ENCODE results near the gene PLCB4. TPM values are rescaled to one million over a fixed set of nuclear protein-coding genes. Genes with fewer than 3 reads are reported as not detected.
A peak's percentile ranks its signal among the peaks of the same experiment; 100 is the strongest.
"Not testable (repeated sequence)": the region's sequence is repeated elsewhere in the genome, so short reads cannot be mapped to it uniquely, and the experiment has no call there.

The PLCB4 gene
- total RNA-seq, 1 donor from 2014 or later: 1.1 TPM

DNA sequence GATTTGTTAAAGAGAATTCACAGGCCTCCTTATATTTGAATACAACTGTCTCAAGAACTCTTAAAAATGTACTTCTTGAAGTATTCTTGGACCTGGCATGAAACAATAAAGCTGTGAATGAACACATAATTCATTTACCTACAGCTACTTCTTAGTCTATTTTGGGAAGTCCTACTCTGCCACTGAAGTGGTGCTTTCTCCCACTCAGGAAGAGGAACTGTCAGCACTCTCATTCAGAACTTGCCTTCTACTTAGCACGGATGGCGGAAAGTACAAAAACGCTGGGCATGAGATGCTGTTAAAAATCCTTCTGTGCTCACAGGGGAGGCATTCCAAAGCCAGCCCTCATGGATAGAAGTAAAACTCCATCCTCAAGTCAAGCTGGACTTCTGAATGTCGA lies 300.7 kb downstream of the PLCB4 start:
- no peak for ATAC-seq

DNA sequence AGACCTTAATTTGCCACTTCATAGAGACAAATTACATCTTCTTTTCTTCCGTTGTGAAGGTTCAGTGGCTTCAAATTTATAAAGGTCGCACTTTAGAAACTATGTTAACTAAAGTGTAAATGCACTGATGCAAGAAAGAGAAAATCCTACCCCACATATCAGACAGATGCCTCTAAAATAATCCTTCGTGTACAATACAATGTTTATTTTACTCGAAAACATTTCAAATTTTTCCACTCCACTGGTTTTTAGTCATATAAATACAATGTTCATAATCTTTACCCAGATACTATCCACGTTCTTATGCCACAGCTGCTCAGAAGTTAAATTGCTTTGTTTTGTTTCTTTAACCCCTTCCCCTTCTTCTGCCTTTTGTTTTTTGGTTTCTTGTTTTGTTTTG lies 305.2 kb downstream of the PLCB4 start:
- ATAC-seq: no peak

DNA sequence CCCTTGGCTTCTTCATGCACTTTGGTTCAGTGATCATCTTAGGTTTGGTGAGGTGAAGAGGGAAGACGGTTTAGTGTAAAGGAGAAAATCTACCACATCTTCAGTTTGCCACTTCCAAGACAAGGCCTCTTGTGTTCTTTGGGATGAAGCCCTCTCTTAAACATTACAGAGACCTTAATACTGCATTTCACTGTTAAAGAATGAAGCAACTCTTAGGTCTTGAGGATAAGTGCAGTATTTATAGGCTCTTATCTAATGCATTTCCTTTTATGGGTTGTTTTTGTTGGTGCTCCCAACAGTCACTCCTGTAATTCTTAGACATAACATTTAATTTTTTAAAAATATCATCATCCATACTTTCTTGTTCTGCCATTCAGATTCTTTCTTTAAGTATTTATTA lies 305.6 kb downstream of the PLCB4 start:
- no peak for ATAC-seq

DNA sequence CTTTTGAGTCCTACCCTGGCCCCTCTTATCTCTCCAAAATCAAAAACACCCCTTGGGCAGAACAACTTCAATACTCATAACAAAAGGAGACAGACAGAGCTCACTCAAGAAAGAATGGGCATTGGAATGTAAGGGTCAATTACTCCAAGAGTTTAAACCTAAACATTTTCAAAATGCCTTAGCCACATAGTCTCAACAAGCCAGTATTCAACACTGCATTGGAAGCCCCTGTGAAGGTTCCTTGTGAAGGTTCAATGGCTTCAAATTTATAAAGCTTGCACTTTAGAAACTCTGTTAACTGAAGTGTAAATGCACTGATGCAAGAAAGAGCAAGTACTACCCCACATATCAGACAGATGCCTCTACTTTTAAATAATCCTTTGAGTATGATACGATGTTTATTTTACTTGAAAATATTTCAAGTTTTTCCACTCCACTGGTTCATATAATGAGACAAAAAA lies 306.4 kb downstream of the PLCB4 start:
- no peak for ATAC-seq

DNA sequence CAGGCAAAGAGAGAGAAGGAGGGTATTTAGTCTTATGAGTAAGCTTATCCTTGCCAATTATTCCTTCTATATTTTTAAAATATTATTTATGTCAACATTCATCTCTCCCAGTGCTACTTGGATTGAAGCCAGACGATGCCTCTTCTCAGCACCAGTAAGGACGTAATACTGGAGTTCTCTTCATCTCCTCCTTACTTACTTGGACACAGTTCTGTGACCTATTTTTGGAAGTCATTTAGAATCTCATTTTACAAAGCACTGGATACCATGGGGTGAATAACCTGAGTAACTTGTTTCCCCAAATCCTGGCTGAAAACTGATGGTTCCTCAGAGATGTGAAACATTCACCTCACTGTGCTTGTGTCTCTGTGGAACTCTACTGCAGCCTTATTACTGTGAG lies 308.1 kb downstream of the PLCB4 start:
- no peak for ATAC-seq

DNA sequence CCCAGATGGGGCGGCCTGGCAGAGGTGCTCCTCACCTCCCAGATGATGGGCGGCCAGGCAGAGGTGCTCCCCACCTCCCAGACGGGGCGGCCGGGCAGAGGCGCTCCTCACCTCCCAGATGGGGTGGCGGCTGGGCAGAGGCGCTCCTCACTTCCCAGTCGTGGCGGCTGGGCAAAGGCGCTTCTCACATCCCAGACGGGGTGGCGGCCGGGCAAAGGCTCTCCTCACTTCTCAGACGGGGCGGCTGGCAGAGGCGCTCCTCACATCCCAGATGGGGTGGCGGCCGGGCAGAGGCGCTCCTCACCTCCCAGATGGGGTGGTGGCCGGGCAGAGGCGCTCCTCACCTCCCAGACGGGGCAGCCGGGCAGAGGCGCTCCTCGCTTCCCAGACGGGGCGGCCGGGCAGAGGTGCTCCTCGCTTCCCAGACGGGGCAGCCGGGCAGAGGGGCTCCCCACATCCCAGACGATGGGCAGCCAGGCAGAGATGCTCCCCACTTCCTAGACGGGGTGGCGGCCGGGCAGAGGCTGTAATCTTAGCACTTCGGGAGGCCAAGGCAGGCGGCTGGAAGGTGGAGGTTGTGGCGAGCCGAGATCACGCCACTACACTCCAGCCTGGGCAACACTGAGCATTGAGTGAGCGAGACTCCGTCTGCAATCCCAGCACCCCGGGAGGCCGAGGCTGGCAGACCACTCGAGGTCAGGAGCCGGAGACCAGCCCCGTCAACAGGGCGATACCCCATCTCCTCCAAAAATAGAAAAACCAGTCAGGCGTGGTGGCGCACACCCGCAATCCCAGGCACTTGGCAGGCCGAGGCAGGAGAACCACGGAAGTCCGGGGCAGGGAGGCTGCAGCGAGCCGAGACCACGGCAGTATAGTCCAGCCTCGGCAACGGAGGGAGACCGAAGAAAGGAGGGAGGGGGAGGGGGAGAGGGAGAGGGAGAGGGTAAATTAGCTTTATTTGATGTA lies 316.7 kb downstream of the PLCB4 start:
- ATAC-seq: not testable (repeated sequence)

DNA sequence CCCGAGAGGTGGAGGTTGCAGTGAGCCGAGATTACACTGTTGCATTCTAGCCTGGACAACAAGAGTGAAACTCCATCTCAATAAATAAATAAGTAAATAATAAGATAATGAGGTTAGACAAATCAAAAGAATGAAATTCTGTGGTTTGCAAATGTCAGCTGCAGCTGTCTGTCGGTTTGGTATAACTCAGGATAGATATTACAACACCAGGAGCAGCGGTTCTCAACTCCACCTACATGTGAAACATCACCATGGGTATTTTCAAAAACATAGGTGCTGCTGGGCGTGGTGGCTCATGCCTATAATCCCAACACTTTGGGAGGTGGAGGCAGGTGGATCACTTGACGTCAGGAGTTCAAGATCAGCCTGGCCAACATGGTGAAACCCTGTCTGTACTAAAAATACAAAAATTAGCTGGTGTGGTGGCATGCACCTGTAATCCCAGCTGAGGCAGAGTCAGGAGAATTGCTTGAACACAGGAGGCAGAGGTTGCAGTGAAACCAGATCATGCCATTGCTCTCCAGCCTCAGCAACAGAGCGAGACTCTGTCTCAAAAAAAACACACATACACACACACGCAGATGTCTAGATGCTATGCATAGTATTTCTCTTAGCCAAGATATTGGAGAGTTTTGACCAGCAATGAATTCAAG lies 319.4 kb downstream of the PLCB4 start:
- no peak for ATAC-seq

DNA sequence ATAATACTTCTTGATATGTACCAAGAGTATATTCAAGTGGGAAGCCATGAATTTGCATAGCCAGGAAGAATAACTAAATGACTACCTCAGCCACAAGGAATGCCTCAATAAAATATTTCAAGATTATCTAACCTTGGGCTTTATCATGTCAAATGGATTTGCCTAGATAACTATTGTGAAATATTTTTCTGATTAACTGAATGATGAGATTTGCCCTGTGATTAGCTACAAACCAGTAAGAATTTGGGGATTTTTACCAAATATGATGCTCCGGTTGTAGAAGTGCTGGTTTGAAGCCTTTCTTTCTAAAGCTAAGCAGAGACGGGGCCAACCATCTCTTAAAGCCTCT lies 319.9 kb downstream of the PLCB4 start:
- ATAC-seq: no peak

DNA sequence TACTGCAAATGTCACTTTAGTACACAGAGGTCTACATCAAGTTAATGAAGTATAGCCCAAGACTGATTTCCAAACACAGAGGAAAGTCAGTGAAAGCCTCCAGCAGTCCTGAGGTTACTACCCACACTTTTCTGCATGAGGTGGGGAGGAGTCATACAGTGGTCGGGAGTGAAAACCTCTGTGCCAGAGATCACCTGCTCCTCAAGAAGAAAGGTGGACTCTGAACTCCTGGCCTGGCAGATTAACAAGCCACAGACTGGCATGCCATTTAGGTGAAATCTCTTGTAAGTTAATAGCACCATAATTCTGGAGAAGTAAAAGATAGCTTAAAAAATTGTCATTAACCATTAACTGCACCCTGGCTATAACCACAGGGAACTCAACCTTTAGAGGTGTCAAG lies 320.5 kb downstream of the PLCB4 start:
- ATAC-seq: no peak

DNA sequence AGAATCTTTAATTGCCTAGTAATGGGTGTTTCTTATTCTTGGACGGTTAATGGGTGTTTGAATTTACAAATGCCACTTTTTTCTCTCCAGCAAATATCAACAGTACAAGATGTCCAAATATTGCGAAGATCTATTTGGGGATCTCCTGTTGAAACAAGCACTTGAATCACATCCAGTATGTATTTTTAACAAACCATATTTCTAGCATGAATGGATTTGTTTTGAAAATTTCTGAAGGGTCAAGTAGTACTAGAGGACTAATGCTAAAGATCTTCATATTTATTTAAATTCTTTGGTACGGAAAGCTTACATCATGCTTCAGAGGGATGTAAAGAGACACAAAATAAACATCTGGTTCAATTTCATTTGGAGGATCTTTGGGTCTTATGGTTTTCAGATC lies 321.6 kb downstream of the PLCB4 start:
- no peak for ATAC-seq

DNA sequence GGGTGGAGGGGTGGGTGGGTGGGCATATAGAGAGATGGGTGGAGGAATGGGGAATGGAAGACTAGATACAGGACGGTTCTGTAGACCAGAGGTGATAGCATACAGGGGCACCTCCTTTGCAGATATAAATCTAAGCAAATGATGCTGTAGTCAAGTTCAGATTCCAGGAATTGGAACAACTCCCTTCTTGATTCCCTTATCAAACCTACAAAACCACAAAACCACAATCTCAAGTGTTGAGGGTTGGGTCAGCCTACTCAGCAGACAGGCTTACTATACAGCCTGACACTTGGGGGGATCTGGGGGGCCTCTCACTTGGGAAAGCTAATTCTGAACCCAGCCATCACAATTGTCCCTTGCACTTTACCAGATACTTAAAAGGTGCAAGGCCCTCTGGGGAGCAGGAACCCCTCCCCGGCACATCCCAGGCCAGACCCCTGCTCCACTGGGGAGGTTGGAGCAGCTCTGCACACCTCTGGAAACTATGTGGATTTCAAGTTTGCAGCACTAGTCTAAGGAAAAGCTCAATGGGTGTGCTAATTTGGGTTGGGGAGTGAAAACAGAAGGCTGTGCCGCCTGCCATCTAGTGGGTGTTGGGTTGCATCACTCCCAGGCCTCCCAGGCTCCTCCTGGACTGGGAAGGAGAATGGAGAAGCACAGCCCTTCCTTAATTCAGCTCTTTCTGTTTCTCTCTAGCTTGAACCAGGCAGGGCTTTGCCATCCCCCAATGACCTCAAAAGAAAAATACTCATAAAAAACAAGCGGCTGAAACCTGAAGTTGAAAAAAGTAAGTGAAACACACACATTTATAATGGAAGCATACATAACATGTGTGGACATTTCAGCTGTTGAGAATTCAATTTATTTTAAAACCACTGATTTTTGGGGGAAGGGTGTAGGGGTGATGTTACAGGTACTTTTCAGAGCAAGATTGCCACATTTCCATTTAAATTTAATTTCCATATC lies 324.3 kb downstream of the PLCB4 start:
- peak; percentile 90 for ATAC-seq

DNA sequence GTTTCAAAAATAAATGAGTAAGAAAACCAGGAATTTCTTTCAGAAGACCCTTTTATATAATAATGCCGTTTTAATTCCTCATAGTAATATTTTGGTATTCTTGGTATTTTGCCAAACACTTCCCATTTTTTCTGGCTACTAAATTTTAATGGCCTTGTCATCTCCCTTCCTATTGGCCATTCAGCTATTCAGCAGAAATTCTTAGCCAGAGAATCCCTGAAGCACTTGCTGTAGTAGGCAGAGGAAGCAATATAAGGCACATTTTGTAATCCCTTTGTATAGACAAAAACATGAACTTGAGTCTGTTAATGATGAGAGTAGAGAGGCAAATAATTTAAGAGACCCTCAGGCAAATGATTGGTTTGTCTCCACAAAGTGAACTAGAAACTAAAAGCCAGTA lies 327.1 kb downstream of the PLCB4 start:
- ATAC-seq: no peak

DNA sequence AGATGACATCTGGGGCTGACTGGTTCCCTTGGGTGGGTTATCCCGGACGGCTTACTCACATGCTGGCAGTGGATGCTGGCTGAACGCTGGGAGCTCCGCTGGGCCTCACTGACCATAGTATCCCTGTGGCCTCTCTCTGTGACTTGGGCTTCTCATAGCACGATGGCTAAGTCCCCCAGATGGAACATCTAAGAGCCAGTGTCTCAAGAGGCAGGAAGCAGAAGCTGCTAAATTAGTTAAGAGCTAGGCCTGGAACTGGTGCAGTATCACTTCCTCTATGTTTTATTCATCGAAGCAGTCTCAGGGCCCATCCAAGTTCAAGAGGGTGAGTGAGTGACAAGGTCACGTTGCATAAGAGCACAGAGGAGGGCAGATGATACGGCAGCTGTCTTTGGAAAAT lies 329.0 kb downstream of the PLCB4 start:
- ATAC-seq: no peak

DNA sequence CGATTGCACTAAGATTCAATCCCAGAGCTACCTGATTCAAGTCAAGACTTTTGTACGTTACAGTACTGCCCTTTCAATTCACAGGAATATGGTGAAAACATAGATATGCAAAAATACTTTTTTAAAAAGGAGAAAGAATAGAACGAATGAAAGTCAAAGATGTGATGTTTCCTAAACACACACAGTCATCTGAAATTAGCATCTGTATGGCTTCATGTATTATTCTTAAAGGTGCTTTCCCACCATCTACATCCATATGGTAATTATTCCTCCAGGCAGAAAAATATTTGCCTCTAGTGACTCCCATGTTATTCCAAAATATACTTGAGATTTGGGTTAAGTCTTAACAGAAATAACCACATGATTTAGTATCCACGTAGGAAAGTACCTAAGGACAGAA lies 330.0 kb downstream of the PLCB4 start:
- no peak for ATAC-seq

DNA sequence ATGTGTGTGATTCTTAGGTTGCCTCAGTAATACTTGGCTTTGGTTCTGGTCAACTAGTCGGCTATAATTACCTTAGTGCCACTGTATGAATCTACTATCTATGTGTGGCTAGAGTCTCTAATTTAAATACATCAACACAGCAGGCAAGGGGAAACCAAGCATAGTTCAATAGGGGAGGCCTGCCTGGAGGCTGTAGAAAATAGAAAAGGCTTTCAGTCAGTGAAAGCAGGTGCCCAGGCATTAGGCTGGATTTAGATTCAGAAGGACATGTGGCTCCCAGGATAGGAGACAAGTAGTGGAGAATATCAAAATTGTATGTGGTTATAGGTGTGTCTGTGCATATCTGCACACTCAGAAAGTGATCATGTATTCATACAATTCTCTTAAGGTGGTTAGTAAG lies 330.4 kb downstream of the PLCB4 start:
- no peak for ATAC-seq

DNA sequence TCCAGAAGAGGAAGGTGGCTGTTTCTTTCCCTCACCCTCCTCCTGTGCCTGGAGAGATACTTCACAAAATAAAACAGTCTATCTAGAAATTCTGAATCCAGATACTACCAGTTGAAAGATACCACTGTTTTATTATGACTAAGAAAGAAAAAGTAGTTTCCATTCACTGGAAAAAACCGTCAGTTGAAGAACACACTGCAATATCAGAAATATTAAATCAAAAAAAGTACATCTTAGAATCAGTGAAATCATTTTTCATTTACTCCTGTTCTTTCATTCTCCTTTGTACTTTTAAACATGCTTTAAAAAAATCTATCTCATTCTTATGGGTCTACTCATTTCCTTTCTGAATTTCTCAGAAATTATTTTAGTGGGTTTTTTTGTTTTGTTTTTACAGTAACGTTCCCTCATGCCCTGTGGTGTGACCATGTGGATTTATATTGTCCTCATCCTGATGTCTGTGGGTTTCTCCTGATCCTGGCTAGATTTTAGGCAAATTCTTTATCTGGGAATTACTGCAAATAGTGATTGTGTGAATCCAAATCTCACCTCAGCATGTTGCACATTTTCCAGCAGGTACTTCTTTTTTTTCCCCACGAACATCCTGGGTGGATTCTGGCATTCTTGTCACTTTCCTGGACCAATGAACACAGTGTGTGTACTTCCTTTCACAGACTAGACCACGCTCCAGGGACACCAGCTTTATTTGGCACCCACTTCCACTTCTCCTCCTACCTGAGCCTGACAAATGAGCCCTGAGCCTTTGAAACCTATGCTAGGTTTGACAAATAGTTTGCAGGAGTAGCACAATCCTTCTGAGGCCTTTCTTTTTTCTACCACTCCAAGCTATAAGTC lies 331.5 kb downstream of the PLCB4 start:
- ATAC-seq: no peak

DNA sequence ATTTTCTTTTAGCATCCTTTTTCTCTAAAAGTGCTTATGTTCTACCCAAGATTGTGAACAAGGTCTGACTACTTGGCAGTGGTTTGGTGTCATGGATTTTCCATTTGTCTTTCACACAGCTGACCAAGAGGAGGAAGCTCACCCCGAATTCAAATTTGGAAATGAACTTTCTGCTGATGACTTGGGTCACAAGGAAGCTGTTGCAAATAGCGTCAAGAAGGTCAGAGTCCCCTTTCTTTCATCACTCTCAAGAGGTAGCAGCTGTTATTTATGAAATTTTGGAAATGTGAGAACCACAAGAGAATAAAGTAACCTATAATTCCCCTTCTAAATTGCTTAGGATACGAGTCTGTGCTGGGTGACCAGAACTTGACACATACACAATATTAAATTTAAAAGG lies 332.5 kb downstream of the PLCB4 start:
- ATAC-seq: no peak

DNA sequence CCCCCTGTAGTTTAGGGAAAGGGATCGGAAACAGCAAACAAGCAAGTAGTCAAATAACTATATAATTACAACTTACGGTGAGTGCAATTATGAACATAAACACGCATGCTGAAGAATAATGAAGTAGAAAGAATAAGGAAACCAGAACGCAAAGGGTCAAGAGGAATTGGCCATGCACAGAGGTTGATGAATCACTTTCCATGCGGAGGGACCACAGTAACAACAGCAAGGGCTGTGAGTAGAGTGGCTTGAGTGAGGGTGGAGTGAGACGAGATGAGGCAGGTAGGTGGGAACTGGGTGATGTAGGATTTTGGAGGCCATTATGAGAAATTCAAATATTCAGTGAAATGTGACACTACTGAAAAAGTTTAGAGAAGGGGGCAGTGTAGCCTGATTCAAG lies 333.3 kb downstream of the PLCB4 start:
- ATAC-seq: no peak

DNA sequence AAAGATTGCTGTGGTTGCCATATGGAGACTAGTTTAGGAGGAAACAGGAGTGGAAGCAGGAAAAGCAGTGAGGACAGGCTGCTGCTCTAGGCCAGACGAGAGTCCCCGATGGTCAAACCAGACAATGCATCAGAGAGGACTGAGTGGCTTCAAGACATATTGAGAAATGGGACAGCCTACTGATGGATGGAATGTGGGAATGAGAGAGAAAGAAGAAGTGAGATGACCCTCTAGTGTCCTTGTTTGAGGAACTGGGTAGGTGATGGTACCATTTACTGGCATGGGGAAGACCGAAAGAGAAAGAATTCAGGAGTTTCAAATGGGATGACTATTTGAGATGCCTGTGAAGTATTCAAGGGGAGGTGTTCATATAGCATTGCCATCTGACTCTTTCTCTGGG lies 333.7 kb downstream of the PLCB4 start:
- no peak for ATAC-seq

DNA sequence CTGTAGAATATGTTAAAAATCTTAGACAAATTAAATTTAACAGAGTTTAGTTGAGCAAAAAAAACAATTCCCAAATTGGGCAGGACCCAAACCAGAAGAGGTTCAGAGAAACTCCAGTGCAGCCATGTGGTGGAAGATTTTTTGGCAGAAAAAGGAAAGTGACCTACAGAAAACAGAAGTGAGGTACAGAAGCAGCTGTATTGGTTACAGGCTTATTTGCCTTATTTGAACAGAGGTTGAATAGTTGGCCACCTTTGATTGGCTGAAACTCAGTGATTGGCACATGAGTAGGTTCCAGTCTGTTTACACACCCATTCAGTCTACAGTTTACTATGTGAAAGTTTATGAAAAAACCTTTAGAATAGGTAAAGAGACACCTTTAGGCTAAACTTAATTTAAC lies 334.6 kb downstream of the PLCB4 start:
- no peak for ATAC-seq

DNA sequence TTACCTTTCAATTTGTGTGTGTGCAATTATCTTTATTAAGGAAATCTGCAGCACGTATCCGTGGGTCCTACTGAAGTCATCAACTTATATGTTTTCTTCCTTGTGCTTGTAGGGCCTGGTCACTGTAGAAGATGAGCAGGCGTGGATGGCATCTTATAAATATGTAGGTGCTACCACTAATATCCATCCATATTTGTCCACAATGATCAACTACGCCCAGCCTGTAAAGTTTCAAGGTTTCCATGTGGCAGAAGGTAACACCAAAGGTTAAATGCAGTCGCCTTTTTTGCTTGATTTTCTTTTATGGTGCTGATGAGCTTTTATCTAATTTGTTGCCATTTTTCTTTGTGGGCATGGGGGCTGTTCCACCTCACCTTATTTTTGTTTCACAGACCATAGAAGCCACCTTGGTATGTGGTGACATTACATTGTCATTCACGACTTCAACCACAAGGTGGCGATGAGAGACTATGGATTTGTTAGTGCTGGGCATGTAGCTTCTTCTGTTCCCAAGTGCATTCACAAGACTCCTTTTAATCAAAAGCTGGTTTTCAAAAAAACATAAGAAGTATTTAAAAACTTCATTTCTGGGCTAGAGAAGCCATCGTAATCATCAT lies 339.0 kb downstream of the PLCB4 start:
- ATAC-seq: peak; percentile 71

All from esophagus mucosa (tissue), 1 donor.